ENCODE data around the gene AGER. TPM values are rescaled to one million over a fixed set of nuclear protein-coding genes. Genes with fewer than 3 reads are reported as not detected.

The AGER gene
- total RNA-seq, 1 experiment from 2014 or later: 14.3 TPM

DNA sequence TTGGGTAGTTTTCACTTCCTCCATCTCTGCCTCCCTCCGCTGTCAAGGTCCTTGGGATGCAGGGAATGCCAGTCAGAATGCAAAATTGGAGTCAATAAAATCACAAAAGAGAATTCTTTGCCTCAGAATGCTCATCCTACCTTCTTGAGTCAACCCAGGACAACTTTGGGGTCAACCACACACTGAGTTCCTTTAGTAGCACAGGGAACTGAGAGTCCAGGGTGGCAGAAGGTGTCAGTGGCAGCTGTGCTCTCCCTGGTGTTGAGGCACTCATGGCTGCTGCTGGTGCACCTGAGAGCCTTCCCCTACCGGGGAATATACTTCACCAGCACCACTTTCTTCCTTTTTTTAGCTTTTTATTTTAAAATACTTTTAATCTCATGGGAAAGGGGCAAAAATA is 40.6 kb upstream of the AGER start:
- Histone ChIP-seq H4K8ac (replicated peaks; ENCODE audit: insufficient read length, low read depth, low read length) (no peak overlapping the region), H2AK5ac (ENCODE audit: insufficient read length, low read length) (no peak overlapping the region), H3K23me2 (ENCODE audit: insufficient read length, low read depth, low read length, poor library complexity, severe bottlenecking) (no peaks in the 10 kb centered on the region), H2BK5ac (ENCODE audit: insufficient read length, low read length) (no peak overlapping the region), H2BK20ac (ENCODE audit: low read depth, low read length, poor library complexity, severe bottlenecking) (no peak overlapping the region), H2BK12ac (ENCODE audit: insufficient read length, low read depth, low read length) (no peak overlapping the region), H4K20me1 (ENCODE audit: control insufficient read depth, insufficient read depth, insufficient read length) (no peaks in the 10 kb centered on the region), H4K5ac (ENCODE audit: insufficient read length, low read depth, low read length) (no peak overlapping the region), H3K9me3 (ENCODE audit: control insufficient read depth, low read depth, low read length) (no peaks in the 10 kb centered on the region), H3K56ac (ENCODE audit: insufficient read length, low read depth, low read length) (no peak overlapping the region), H4K91ac (ENCODE audit: insufficient read length, low read depth, low read length) (no peak overlapping the region), H3K4me2 (ENCODE audit: insufficient read depth, insufficient read length, low read length) (no peak overlapping the region), H3K27me3 (ENCODE audit: insufficient read depth, low read length) (no peaks in the 10 kb centered on the region), H3K4me1 (ENCODE audit: insufficient read depth, low read length) (0 out of 2 replicates have a peak, but pooled peaks cover 6% of the 10 kb centered on the region), H2AFZ (ENCODE audit: low read length) (no peak overlapping the region), H2BK15ac (ENCODE audit: low read depth, low read length) (no peak overlapping the region), H3K27ac (ENCODE audit: insufficient read length, low read depth, low read length) (no peak overlapping the region), H3T11ph (ENCODE audit: low read length) (no peak overlapping the region), H3K18ac (ENCODE audit: insufficient read length, low read depth, low read length) (no peak overlapping the region), H2BK120ac (ENCODE audit: low read depth, low read length, poor library complexity, severe bottlenecking) (no peak overlapping the region), H3K79me2 (ENCODE audit: insufficient read depth, low read length) (no peaks in the 10 kb centered on the region), H3K9ac (ENCODE audit: extremely low read depth, insufficient read length, low read length) (no peak overlapping the region), H3K79me1 (ENCODE audit: insufficient read depth, low read depth, low read length, poor library complexity, severe bottlenecking) (no peaks in the 10 kb centered on the region), H3K14ac (ENCODE audit: insufficient read depth, low read length) (no peak overlapping the region), H3K23ac (ENCODE audit: insufficient read length, low read depth, low read length) (no peak overlapping the region), H3K4ac (ENCODE audit: low read depth, low read length) (no peak overlapping the region)
- TF ChIP-seq, protein P1, sequence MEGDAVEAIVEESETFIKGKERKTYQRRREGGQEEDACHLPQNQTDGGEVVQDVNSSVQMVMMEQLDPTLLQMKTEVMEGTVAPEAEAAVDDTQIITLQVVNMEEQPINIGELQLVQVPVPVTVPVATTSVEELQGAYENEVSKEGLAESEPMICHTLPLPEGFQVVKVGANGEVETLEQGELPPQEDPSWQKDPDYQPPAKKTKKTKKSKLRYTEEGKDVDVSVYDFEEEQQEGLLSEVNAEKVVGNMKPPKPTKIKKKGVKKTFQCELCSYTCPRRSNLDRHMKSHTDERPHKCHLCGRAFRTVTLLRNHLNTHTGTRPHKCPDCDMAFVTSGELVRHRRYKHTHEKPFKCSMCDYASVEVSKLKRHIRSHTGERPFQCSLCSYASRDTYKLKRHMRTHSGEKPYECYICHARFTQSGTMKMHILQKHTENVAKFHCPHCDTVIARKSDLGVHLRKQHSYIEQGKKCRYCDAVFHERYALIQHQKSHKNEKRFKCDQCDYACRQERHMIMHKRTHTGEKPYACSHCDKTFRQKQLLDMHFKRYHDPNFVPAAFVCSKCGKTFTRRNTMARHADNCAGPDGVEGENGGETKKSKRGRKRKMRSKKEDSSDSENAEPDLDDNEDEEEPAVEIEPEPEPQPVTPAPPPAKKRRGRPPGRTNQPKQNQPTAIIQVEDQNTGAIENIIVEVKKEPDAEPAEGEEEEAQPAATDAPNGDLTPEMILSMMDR (conservative IDR thresholded peaks at IDR 0.05): no peak
- Mint-ChIP-seq H3K27ac (no peak overlapping the region), H3K4me3 (no peak overlapping the region), H3K36me3 (ENCODE audit: insufficient read depth in 1 of 3, low read depth in 3 of 3) (no peaks in the 10 kb centered on the region; a peak in 1 of 7 replicates), H3K4me1 (peaks cover 18% of the 10 kb centered on the region in 2 experiments), H3K9me3 (no peaks in the 10 kb centered on the region), H3K27me3 (ENCODE audit: low read depth) (peaks cover 13% of the 10 kb centered on the region)
- no CpG with 5 or more reads among the region's 2 CpGs for WGBS (ENCODE audit: extremely low coverage, insufficient read length, low lambda C conversion rate)
- DNase-seq: no peak
